Choroid plexus epithelial cell (primary cell): ENCODE results near the gene AATF.

Experiments used
- DNase-seq: peaks from one replicate; pipeline ENCODE4 v3.0.0-alpha.2; 2010; ENCODE audit warnings: low read depth
- H3K4me3 ChIP-seq: 2 replicates; pipeline ENCODE4 v1.5.1; 2011; ENCODE audit warnings: low read depth, mild to moderate bottlenecking, control low read depth, low read length, moderate library complexity
- CTCF ChIP-seq: conservative IDR thresholded peaks from 2 replicates; pipeline ENCODE4 v1.5.1; 2011; ENCODE audit warnings: low read depth, mild to moderate bottlenecking, control low read depth, inconsistent platforms, low read length, moderate library complexity

The AATF gene

GRCh38 chr17:36980280-36980761, 31.6 kb downstream of the AATF start:
- no peak overlapping the region for H3K4me3 ChIP-seq
- TF ChIP-seq CTCF = no peak
- DNase-seq = peak; percentile 48

GRCh38 chr17:36983618-36984017, 34.9 kb downstream of the AATF start:
- H3K4me3 ChIP-seq = no peak overlapping the region
- DNase-seq = no peak
- no peak for TF ChIP-seq CTCF

- no peak for DNase-seq
- TF ChIP-seq CTCF = no peak
- H3K4me3 ChIP-seq = no peak overlapping the region
Measured at GRCh38 chr17:36989173-36989572, 40.4 kb downstream of the AATF start.

GRCh38 chr17:36992701-36993100, 43.9 kb downstream of the AATF start:
- no peak for DNase-seq
- no peak for TF ChIP-seq CTCF
- H3K4me3 ChIP-seq = no peak overlapping the region

GRCh38 chr17:36993227-36993626, 44.5 kb downstream of the AATF start:
- no peak overlapping the region for H3K4me3 ChIP-seq
- DNase-seq = no peak
- no peak for TF ChIP-seq CTCF

GRCh38 chr17:36994438-36994837, 45.7 kb downstream of the AATF start:
- H3K4me3 ChIP-seq = no peak overlapping the region
- TF ChIP-seq CTCF = no peak
- peak; percentile 51 for DNase-seq

GRCh38 chr17:36999471-36999870, 50.7 kb downstream of the AATF start:
- H3K4me3 ChIP-seq = no peak overlapping the region
- no peak for TF ChIP-seq CTCF

More at GRCh38 chr17:36999471-36999870, 50.7 kb downstream of the AATF start:
- DNase-seq = no peak
